Measurements from ENCODE around the gene TRAPPC2.

TRAPPC2 gene

DNA sequence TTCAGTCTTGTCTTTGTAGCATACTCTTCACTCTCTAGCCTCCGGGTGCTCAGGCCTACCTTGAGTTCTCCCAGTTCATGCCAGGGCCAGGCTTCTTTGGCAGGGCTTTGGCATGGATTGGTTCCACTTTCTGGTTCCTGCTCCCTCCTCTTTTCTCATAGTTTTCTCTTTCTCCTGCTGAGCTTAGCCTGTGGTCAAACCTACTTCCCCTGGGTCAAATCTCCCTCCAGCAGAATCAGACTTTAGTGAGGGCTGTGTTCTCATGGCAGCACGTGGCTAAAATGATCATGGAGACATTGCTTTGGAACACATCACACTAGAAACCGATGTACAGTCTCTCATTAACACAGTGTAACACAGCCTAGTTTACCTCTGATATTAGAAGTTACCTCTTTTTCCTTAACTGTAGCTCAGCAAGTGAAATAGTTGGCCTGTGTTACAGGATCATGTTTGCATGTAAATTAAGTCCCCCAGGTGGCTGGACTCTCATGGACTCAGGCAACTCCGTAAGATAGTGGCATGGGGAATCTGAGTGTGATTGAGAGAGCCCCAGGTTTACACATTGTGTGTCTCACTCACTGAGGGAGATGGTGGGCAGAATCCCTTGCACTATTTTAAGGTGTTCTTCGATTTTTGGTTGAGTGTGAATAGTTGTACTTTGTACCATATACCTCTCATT is 32.2 kb downstream of the TRAPPC2 start:
- H3K27ac ChIP-seq (ENCODE audit: low read depth, low read length): no peak overlapping the region
- peaks cover 9% of the 10 kb centered on the region for H3K36me3 ChIP-seq (ENCODE audit: control insufficient read depth, low read length)
- TF ChIP-seq EZH2phosphoT487 (IDR thresholded peaks at IDR 0.05; ENCODE audit: borderline replicate concordance, low read length) (no peak), CTCF (IDR thresholded peaks at IDR 0.05; ENCODE audit: low read depth, low read length, poor library complexity, severe bottlenecking) (no peak)
- peaks cover 5% of the 10 kb centered on the region for H3F3A ChIP-seq (ENCODE audit: control insufficient read depth, insufficient read depth)
- H4K20me1 ChIP-seq (ENCODE audit: control insufficient read depth, insufficient read depth, low read depth, low read length): peaks cover 3% of the 10 kb centered on the region; the same call in 1 of the 2 replicates
- H3K9me2 ChIP-seq (replicated peaks; ENCODE audit: control insufficient read depth, low read length): no peaks in the 10 kb centered on the region
- peaks cover 28% of the 10 kb centered on the region for H3K4me1 ChIP-seq (ENCODE audit: control insufficient read depth, low read length)
- H3K4me3 ChIP-seq (ENCODE audit: low read length): no peak overlapping the region
- peaks cover 80% of the 10 kb centered on the region for H3K79me2 ChIP-seq (ENCODE audit: control insufficient read depth, low read length)
- no peak overlapping the region for H3K4me2 ChIP-seq (ENCODE audit: low read length)
- H3K27me3 ChIP-seq (ENCODE audit: control insufficient read depth, low read length): no peaks in the 10 kb centered on the region
- no peaks in the 10 kb centered on the region for H3K9me3 ChIP-seq (ENCODE audit: control insufficient read depth, insufficient read depth, low read length)

DNA sequence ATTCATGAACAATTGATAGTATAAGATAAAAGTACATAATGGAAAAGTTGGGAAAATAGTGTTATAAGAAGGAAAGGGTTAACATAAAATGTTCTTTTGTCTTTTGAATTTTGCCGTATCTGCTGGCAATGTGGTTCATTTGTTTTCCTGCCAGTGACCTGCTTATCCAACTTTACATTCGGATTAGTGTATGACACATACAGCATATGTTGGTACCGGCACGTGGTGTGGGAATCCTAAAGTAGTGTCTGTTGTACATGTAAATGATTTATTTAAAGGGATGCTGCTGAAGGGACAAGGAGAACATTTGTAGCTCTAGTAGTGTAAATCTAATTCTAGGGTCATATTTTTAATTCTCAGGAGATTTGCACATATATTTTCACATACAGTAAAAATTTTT is 34.0 kb downstream of the TRAPPC2 start:
- Histone ChIP-seq H3K36me3 (ENCODE audit: control insufficient read depth, low read length) (peaks cover 7% of the 10 kb centered on the region), H3F3A (ENCODE audit: control insufficient read depth, insufficient read depth) (peaks cover 7% of the 10 kb centered on the region), H3K4me2 (ENCODE audit: low read length) (no peak overlapping the region), H3K79me2 (ENCODE audit: control insufficient read depth, low read length) (peaks cover 91% of the 10 kb centered on the region), H4K20me1 (ENCODE audit: control insufficient read depth, insufficient read depth, low read depth, low read length) (peaks cover 3% of the 10 kb centered on the region; the same call in 1 of the 2 replicates), H3K9me3 (ENCODE audit: control insufficient read depth, insufficient read depth, low read length) (no peaks in the 10 kb centered on the region), H3K27ac (ENCODE audit: low read depth, low read length) (no peak overlapping the region), H3K4me3 (ENCODE audit: low read length) (no peak overlapping the region), H3K4me1 (ENCODE audit: control insufficient read depth, low read length) (peaks cover 45% of the 10 kb centered on the region), H3K27me3 (ENCODE audit: control insufficient read depth, low read length) (no peaks in the 10 kb centered on the region), H3K9me2 (replicated peaks; ENCODE audit: control insufficient read depth, low read length) (no peaks in the 10 kb centered on the region)
- TF ChIP-seq EZH2phosphoT487 (IDR thresholded peaks at IDR 0.05; ENCODE audit: borderline replicate concordance, low read length) (no peak), CTCF (IDR thresholded peaks at IDR 0.05; ENCODE audit: low read depth, low read length, poor library complexity, severe bottlenecking) (no peak)

GRCh38 chrX:13699183-13699826 is 35.1 kb downstream of the TRAPPC2 start:
- Histone ChIP-seq H3K4me2 (ENCODE audit: low read length) (peak overlapping the region; percentile 73), H3K4me3 (ENCODE audit: low read length) (peak overlapping the region; percentile 60), H3K27ac (ENCODE audit: low read depth, low read length) (peak overlapping the region; percentile 74), H3K9me2 (replicated peaks; ENCODE audit: control insufficient read depth, low read length) (no peaks in the 10 kb centered on the region), H3F3A (ENCODE audit: control insufficient read depth, insufficient read depth) (peaks cover 7% of the 10 kb centered on the region), H3K9me3 (ENCODE audit: control insufficient read depth, insufficient read depth, low read length) (no peaks in the 10 kb centered on the region), H3K4me1 (ENCODE audit: control insufficient read depth, low read length) (peaks cover 56% of the 10 kb centered on the region), H3K36me3 (ENCODE audit: control insufficient read depth, low read length) (peaks cover 10% of the 10 kb centered on the region), H4K20me1 (ENCODE audit: control insufficient read depth, insufficient read depth, low read depth, low read length) (peaks cover 3% of the 10 kb centered on the region; the same call in 1 of the 2 replicates), H3K79me2 (ENCODE audit: control insufficient read depth, low read length) (peaks cover 98% of the 10 kb centered on the region), H3K27me3 (ENCODE audit: control insufficient read depth, low read length) (no peaks in the 10 kb centered on the region)
- TF ChIP-seq CTCF (IDR thresholded peaks at IDR 0.05; ENCODE audit: low read depth, low read length, poor library complexity, severe bottlenecking) (no peak), EZH2phosphoT487 (IDR thresholded peaks at IDR 0.05; ENCODE audit: borderline replicate concordance, low read length) (no peak)

Measured in DOHH2 (cell line).